Astrocyte (in vitro differentiated cells and primary cell): ENCODE data around the gene CCDC187.

Experiments
- CTCF ChIP-seq: IDR thresholded peaks from 2 replicates; pipeline ENCODE4 v1.5.1; 2011; ENCODE audit warnings: low read depth, mild to moderate bottlenecking, inconsistent platforms, low read length, moderate library complexity; ENCODE audit not compliant: insufficient read depth
- EZH2 ChIP-seq: IDR thresholded peaks from 2 replicates; pipeline ENCODE4 v1.6.1; 2012; ENCODE audit warnings: mild to moderate bottlenecking, low read length, inconsistent platforms; ENCODE audit not compliant: insufficient read depth

- TF ChIP-seq CTCF (no peak), EZH2 (peak; percentile 22)
Measured at GRCh38 chr9:136295542-136296433, 8.1 kb downstream of the CCDC187 start.
